GM19025 (cell line): ENCODE measurements around the gene POU4F2.
"Not testable (repeated sequence)": the region's sequence is repeated elsewhere in the genome, so short reads cannot be mapped to it uniquely, and the experiment has no call there.

Experiments used
- ATAC-seq: cut with Tn5 transposase; IDR thresholded peaks from one replicate; pipeline ENCODE4 v1.9.1; 2021; ENCODE audit warnings: mild to moderate bottlenecking, low read depth, moderate library complexity; ENCODE audit not compliant: unreplicated experiment

Gene POU4F2

DNA sequence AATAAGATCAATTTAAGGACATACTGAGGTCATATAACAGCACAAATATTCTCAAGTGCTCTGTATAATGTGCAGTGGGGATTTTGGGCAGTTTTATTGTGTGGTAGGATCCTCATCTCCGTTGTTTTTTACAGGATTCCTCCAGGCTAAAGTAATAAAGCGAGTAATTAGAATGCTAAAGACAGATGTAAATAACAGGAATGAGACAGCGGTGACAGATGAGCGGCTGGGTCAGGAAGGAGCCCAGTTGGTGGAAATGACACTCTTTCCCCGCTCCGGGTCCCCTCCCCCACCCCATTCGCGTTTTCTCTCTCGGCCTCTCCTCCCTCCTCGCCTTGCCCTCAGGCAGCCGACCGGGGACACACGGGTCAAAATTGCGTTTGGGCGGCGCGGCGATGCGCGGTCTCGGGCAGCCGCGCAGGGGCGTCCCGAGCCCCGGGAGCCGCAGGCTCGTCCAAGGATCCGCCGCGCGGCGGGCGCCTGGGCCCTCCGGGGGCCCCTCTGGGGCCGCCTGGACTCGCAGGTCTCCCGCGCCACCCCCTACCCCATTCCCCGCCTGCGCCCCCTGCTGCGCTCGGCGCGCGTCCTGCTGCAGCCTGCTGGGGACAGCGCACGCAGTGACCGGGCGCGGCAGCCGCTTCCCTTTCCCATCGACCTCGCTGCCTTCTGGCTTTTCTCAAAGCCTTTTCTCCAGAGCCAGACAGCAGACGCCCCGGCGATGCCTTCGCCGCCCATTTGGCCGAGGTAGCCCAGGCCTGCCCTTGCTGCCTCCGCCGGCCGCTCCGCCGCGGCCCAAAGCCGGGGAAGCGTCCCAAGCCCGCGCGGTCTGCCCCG is 16.2 kb downstream of the POU4F2 start:
- no peak for ATAC-seq

DNA sequence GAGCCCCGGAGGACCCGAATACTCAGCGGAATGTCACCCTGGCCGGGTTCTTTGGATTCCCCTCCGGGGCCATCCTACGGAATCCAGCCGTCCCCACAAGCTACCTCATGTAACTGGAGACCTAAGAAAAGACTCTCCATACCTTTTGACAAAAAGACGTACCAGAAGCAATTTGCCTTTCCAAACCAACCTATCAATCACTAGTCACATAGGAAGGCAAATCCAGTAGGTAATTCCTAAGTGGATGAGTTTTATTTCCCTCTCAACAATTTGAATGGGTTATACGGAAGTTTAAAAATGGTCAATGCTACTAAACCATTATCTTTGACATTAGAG is 16.8 kb downstream of the POU4F2 start:
- no peak for ATAC-seq

DNA sequence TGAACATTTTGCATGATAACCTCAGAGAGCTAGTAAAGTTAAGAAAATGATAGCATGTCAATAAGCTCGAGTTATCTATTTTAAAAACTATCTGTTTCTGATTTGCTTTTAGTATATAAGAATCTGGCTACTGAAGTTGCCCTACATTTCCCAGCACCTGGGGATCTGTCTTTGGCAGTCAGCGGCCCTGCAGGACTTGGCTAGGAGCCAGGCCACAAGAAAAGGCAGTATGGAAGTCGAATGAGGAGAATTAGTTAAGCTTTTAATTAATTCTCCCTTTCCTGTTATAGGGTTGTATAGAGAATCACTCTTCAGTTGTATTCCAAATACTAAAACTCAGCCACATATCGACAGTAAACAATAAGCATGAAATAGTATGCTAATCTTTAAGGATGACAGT is 22.7 kb downstream of the POU4F2 start:
- no peak for ATAC-seq

DNA sequence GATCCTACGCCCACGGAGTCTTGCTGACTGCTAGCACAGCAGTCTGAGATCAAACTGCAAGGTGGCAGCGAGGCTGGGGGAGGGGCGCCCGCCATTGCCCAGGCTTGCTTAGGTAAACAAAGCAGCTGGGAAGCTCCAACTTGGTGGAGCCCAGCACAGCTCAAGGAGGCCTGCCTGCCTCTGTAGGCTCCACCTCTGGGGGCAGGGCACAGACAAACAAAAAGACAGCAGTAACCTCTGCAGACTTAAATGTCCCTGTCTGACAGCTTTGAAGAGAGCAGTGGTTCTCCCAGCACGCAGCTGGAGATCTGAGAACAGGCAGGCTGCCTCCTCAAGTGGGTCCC is 25.2 kb downstream of the POU4F2 start:
- ATAC-seq, result not testable (repeated sequence)

DNA sequence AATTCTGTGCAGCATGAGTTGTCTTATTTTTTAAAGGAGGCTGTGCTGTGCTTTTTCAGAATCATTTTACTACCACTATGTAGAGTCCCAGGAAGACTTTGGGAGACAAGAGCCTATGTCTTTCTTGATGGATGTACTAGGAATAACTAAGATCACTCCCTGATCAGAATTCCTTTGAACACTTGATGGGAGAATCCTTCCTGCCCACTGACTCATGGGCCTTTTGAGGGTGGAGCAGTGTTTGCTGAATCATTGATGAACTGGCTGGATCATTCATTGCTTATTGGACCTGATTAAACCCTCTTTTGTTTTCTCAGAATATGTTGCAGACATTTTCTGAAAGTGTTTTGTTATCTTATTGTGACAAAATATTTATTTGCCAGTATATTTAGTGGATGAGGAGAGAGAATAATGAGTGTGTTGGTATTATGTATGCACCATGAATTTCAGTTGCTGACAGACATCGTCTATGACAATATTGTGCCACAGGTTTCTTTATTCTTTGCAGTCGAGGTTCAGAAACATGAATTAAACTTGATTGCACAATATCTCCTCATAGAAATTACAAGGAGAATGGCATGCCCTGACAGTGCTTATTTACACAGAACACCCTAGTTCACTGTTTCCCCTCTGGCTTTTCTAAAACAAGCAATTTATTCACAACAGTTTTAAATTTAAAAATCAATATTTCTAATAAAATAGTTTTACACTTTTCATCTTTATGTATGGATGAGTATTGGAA is 36.3 kb downstream of the POU4F2 start:
- ATAC-seq, result no peak
